NAMALWA (cell line): ENCODE results near the gene RXFP1.

ENCODE experiments used
- DNase-seq: peaks from one replicate; pipeline ENCODE4 v3.0.0-alpha.2; 2015; ENCODE audit warnings: low spot score

The RXFP1 gene

GRCh38 chr4:158521484-158522088 lies at the start of gene RXFP1:
TSS of gene RXFP1 (plus strand) at chr4:158521882. CDS start at chr4:158521977, 95 bp downstream.
- DNase-seq, result no peak

DNA sequence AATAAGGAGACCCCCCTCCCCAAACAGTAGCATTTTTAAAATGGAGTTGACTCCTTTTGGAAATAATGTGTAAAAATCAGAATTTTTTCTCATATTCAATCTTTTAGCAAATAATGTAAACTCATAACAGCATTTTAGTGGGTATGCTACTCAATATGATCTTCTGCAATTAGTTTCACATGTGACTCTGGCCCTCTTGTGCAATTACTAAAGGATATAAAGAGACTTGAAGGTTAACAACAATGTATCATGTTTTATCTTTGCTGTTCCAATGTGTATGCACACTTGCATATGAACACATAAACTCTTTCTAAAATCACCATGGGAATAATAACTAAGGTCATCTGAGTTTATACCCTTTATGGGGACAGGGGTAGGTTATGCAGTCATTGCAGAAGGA lies 39.9 kb upstream of the RXFP1 start:
- no peak for DNase-seq

- DNase-seq, result no peak
These were observed 37.4 kb upstream of the RXFP1 start for GRCh38 chr4:158484173-158484885.

DNA sequence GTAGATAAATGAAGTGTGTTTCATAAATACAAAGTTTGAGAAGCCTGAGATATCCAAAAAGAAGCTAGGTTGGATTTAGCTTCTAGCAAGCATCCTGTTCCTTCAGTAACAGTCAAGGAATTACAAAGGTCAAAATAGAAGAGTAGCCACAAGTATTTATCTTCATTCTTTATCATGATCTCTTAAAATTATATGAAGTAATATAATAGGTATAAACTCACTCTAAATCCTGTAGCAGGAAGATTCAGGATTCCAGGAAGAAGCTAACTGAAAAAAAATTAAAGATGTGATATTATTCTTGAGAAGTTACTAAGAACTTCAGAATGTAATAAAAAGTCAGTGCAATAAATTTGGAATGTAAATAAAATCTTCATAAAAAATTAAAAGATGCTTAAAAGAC lies 31.1 kb upstream of the RXFP1 start:
- DNase-seq, result no peak

GRCh38 chr4:158492391-158492790 lies 29.3 kb upstream of the RXFP1 start:
- DNase-seq, result no peak

DNA sequence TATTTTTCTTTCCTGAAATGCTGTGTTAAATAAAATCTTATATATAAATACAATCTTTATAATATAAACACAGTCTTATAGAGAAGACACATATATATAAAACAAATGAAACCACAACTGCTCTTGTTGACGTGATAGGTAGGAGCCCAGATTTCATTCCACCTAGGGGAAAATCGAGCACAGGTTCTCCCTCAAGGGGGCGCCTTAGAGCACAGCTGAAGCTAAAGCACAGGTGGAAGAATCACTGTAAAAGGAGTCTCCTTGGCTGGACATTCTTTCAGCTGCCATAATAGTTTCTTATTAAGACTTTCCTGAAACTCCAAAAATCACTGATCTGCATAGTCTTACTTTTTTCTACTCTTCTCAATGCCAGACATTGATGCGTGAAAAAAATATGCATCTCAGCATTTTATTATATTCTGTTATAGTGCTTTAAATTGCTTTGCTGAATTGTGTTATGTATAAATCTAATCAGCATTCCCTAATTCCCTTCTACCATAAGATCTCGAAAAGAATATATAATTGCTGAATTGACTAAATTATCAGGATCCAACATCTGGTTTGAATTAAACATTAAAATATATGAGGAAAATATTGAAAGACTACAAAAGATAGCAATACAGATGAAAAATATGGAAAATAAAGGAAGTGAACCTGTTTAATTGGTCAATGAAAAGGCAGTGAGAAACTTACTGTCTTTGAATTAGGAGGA lies 25.5 kb upstream of the RXFP1 start:
- DNase-seq, result peak; percentile 53

DNA sequence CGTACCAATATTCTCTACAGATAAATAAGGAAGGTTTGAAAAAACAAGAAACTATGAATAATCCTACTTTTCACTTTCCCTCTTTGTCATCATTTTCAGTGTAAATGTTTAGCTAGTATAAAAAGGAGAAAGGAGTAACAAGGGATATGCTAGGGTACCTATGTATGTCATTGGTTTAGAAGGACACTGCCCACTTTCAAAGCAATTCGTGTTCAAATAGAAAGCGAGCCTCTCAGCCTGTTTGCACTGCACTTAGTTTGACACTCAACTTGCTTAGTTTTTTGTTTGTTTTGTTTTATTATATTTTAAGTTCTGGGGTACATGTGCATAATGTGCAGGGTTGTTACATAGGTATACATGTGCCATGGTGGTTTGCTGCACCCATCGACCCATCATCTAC lies 21.6 kb upstream of the RXFP1 start:
- DNase-seq, result no peak

- DNase-seq, result no peak
These were observed 8.4 kb upstream of the RXFP1 start for GRCh38 chr4:158513256-158513655.

DNA sequence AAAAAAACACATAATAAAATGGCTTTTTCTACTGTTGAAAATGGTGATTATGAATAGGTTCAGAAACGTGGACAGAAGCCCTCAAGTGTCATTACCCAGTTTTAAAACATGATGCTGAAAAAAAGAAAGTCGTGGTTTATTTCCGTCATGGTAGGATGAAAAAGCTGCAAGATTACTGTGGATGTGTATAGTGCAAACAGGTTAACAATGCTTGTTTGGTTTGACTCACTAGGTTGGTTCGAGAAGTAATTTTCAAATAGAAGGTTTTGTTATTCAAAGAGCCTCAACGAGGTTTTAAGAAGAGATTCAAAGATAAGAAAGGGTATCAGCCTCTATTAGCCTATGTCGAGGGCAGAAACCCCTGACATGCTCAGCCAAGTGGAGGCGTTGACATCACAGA lies 2.5 kb upstream of the RXFP1 start:
- DNase-seq, result no peak

DNA sequence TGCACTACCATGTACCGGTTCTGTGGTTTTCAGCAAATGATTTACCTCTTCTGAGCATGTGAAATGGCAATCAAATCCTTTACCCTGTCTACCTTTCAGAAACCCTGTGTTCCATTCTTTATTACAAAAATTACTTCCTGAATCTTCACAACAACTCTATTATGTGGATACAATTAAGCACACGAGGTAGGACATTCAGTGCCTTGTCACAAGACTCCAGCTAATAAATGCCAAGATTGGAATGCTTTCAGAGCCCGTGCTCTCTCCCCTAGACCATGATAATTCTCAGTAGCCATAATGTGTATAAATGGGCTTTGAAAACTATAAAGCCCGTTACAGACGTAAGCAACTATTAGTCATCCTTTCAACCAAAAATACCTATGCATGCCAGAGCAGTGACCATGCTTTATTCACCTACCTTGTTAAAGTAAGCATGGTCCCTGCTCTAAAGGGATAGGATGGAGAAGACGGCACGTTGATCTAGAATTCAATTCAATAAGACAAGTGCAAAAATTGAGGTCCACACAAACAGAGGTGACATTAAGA lies 2.4 kb downstream of the RXFP1 start:
- DNase-seq, result no peak

- no peak for DNase-seq
These were observed 5.8 kb downstream of the RXFP1 start for GRCh38 chr4:158527516-158527915.

GRCh38 chr4:158529505-158529904 lies 7.8 kb downstream of the RXFP1 start:
- no peak for DNase-seq

DNA sequence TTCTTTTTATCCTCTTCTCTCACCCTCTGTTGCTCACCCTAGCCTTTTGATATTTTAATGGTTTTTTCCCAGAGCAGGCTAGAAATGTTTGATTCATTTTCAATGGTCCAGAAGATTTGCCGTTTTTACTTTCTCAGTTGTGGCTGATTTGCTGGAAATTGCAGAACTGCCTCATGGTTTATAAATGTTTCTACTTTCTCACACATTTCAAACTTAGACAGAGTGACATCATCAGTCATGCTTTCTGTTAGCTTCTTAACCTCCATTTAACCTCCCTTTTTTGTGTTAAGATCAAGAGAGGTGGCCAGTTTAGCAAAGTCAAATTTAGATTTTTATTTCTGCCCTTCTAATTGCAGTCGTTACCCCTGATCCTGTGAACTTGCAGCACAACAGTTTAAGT lies 8.7 kb downstream of the RXFP1 start:
- no peak for DNase-seq

DNA sequence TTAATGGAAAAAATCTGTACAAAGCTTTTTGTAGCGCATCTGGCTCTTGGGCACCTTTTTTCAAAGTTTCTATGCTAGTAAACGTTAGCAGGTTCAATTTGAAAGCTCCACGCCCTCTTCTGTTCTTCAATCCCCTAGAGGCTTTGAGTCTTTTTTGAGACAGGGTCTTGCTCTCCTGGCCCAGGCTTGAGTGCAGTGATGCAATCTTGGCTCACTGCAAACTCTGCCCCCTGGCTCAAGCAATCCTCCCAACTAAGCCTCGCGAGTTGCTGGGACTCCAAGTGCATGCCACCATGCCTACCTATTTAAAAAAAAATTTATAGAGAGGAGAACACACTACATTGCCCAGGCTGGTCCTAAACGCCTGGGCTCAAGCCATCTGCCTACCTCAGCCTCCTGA lies 9.2 kb downstream of the RXFP1 start:
- no peak for DNase-seq

- DNase-seq, result no peak
These were observed 11.0 kb downstream of the RXFP1 start for GRCh38 chr4:158532556-158533231.

DNA sequence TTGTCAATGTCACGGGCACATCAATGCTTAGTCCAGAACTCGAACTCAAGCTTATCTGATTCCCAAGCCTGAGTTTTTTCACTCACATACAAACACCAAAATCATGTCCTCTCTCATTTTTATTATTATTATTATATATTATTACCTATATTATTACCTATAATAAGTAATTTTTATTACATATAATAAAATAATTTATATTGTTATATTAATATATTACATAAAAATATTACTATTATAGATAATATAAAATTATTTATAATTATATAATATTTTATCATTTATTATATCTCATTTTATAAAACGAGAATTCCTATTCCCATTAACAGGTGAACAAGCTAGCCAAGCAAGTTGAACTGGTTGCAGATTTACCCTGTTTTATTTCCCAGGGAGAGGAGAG lies 13.0 kb downstream of the RXFP1 start:
- DNase-seq, result no peak

- DNase-seq, result peak; percentile 37
These were observed 13.5 kb downstream of the RXFP1 start for GRCh38 chr4:158535130-158535614.

- DNase-seq, result no peak
These were observed 15.2 kb downstream of the RXFP1 start for GRCh38 chr4:158536833-158537232.

GRCh38 chr4:158538176-158538575 lies 16.5 kb downstream of the RXFP1 start:
- no peak for DNase-seq

- DNase-seq, result no peak
These were observed 17.2 kb downstream of the RXFP1 start for GRCh38 chr4:158538911-158539310.

- no peak for DNase-seq
These were observed 18.6 kb downstream of the RXFP1 start for GRCh38 chr4:158540125-158540907.

DNA sequence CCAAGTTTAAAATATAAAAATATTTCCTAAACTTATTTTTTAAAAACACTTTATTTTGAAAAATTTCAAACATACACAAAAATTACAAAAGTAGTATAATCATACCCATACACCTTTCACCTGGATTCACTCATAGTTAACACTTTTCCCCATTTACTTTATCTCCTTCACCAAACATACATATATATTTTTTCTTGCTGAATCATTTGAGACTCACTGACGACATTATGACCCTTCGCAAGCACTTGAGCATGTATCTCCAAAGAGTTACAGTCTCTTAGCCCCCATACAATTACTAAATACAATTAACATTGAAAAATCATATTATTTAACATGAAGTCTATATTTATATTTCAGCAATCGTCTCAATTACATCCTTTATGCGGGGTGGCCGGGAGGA lies 19.8 kb downstream of the RXFP1 start:
- DNase-seq, result no peak
